ENCODE results near the gene SENP8.
"Not testable (repeated sequence)": the region's sequence is repeated elsewhere in the genome, so short reads cannot be mapped to it uniquely, and the experiment has no call there.

The SENP8 gene

GRCh38 chr15:72118017-72118978, at the start of gene SENP8, which contains the start of gene MYO9A:
Gene SENP8, plus strand, starts transcription at chr15:72118403. Its CDS starts 21,221 bp downstream, at chr15:72139624.
Gene MYO9A, minus strand, starts transcription at chr15:72118150. Its CDS starts 71,587 bp downstream, at chr15:72046563.
- DNase-seq = peak; percentile 99

GRCh38 chr15:72068856-72069255, 49.3 kb upstream of the SENP8 start:
- DNase-seq = no peak

GRCh38 chr15:72070817-72071447, 47.3 kb upstream of the SENP8 start:
- DNase-seq = no peak

GRCh38 chr15:72071448-72071825, 46.8 kb upstream of the SENP8 start:
- DNase-seq = not testable (repeated sequence)

- no peak for DNase-seq
These were observed 43.7 kb upstream of the SENP8 start for GRCh38 chr15:72074335-72075060.

- DNase-seq = no peak
These were observed 40.3 kb upstream of the SENP8 start for GRCh38 chr15:72077950-72078349.

GRCh38 chr15:72078887-72079286, 39.3 kb upstream of the SENP8 start:
- no peak for DNase-seq

DNA sequence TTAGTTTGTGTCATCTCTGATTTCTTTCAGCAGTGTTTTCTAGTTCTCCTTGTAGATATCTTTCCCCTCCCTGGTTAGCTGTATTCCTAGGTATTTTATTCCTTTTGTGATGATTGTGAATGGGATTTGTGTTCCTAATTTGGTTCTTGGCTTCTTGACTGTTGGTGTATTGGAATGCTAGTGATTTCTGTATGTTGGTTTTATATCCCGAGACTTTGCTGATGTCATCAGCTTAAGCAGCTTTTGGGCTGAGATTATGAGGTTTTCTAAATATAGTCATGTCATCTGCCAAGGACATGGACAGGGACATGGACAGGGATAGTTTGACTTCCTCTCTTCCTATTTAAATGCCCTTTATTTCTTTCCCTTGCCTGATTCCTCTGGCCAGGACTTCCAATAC, 36.0 kb upstream of the SENP8 start:
- no peak for DNase-seq

DNA sequence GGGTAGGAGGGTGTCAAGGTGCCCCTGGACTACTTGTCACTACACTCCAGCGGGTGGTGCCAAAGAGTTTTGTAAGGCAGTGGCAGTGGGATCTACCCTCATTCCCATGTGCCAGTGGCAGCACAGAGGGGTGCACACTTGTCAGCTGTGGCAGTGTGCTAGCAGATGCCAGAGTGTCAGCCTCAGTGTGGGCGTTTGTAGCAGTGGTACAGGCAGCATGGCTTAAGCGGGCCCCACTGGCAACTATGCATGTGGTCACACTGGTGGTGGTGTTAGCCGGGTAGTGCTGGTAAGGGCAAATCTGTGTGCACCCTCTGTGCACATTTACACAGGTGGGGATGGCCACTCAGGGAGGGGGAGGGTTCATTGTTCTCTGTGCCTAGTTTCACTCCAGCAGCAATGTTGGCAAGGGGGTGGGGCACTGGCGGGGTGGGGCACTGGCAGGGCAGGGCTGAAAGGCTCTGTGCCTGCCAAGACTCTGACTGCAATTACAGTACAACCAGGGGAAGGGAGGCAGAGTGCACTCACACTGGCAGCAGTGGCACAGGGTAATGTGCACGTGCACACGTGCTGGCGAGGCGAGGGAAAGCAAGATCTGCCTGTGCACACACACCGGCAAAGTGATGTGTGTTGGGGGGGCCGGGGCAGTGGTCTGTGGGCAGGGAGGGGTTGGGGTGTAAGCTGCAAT, 32.0 kb upstream of the SENP8 start:
- DNase-seq = no peak

DNA sequence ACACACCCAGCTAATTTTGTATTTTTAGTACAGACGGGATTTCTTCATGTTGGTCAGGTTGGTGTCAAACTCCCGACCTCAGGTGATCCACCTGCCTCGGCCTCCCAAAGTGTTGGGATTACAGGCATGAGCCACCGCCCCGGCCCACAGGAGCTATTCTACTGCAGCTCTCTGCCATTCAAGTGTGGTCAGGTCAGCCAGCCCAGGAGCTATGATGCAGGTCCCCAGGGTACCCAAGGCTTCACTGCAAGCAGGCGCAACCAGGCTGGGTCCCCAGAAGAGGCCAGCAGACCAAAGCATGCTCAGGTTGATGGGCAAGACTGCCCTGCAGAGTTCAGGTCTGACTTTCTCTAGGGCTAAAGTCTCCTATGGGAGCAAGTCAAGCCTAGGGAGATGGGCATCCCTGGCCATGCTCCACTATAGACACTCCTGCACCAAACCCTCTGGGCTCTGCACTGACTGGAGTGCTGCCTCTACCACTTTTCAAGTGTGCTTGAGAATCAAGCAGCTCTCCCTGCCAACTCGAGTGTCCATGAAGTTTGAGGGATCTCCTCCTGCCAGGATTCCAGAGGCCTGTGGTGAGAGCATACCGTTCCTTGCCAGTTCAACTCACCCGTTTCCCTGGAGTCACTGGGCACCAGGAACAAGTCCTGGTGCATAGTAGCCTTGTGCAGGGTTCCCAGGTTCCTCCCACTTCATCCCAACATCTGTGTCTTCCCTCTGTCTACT, 31.1 kb upstream of the SENP8 start:
- DNase-seq = no peak

DNA sequence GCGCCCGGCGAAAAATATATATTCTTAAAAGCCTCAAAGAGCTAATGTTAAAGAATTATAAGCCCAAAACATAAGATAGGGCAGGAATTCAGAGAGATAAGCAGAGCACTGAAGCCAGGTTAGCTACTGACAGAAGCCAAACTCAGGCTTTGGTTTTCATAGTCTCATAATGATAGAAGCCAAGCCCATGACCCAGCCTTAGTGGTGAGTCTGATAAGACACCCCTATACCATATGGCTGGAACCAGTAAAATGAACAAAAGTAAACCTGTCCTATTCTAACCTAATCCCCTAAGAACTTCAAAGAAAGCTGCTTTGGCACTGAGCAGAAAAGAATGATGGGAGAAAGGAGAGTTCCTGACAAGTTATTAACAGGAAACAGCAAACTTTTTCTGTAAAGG, 26.2 kb upstream of the SENP8 start:
- DNase-seq = no peak

DNA sequence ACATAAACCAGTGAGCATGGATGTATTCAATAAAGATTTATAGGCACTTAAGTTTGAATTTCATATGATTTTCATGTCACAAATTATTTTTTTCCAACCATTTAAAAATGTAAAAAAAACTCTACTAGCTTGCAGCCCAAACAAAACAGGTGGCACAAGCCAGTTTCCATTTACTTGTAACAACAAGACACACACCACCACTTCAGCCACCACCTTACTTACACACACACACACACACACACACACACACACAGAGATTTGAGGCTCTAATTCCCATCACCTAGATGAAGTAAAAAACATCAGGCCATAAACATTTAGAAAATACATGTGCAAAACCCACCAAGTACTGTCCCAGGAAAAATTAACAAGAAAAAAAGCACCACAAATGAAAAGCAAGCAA, 25.5 kb upstream of the SENP8 start:
- DNase-seq = no peak

- no peak for DNase-seq
These were observed 21.4 kb upstream of the SENP8 start for GRCh38 chr15:72096796-72097195.

DNA sequence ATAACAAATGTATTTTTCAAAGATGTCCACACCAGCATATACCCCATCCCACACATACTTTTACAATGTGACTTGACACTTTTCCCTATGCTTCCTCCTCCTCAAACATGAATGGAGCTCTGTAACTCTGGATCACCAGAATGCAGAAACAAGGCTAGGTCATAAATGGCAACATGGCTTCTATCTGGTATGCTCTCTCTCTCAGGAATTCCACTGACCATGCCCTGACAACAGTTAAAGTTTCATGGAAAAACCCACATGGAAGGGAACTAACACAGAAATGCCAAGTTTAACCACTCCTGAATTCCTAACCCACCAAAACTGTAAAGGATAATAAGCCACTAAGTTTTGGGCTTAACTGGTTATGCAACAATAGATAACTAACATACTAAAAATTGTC, 20.2 kb upstream of the SENP8 start:
- DNase-seq = no peak

- no peak for DNase-seq
These were observed 19.0 kb upstream of the SENP8 start for GRCh38 chr15:72099155-72099554.

DNA sequence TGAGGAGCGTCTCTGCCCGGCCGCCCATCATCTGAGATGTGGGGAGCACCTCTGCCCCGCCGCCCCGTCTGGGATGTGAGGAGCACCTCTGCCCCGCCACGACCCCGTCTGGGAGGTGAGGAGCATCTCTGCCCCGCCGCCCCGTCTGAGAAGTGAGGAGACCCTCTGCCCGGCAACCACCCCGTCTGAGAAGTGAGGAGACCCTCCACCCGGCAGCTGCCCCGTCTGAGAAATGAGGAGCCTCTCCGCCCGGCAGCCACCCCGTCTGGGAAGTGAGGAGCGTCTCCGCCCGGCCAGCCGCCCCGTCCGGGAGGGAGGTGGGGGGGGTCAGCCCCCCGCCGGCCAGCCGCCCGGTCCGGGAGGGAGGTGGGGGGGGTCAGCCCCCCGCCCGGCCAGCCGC, 17.7 kb upstream of the SENP8 start:
- not testable (repeated sequence) for DNase-seq

- DNase-seq = no peak
These were observed 13.1 kb upstream of the SENP8 start for GRCh38 chr15:72105111-72105510.

- DNase-seq = no peak
These were observed 12.1 kb upstream of the SENP8 start for GRCh38 chr15:72106068-72106467.

- no peak for DNase-seq
These were observed 7.8 kb upstream of the SENP8 start for GRCh38 chr15:72110355-72110754.

DNA sequence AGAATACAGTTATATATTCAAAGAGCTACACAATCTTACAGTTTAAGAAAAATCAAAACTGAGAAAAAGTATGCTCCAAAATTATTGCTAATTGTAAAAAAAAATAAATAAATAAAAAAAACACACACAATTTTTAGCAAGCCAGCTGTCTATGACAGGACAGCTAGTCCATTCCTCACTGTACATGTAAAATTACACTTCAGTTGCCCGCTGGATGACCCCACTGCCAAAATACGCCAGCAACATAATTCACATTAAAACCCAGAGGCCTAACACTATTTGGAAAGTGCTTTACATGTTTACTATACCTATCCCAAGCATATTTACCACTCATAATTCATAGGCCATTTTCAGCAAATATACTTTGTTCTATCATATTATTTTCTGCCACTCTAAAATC, 6.1 kb upstream of the SENP8 start:
- no peak for DNase-seq

DNA sequence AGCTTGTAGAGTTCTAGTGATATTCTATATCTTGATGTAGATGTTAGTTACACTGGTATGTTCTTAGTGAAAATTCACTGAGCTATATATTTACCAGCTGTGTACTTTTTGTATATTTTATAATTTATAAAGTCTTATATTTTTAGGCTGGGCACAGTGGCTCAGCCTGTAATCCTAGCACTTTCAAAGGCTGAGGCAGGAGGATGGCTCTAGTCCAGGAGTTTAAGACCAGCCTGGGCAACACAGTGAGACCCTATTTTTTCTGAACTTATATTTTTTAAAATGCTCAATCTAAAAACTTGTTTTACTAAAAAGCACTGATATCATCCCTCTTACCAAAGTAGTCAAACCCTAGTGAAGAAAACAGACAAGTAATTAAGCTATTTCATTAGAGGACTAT, 5.4 kb upstream of the SENP8 start:
- no peak for DNase-seq

DNA sequence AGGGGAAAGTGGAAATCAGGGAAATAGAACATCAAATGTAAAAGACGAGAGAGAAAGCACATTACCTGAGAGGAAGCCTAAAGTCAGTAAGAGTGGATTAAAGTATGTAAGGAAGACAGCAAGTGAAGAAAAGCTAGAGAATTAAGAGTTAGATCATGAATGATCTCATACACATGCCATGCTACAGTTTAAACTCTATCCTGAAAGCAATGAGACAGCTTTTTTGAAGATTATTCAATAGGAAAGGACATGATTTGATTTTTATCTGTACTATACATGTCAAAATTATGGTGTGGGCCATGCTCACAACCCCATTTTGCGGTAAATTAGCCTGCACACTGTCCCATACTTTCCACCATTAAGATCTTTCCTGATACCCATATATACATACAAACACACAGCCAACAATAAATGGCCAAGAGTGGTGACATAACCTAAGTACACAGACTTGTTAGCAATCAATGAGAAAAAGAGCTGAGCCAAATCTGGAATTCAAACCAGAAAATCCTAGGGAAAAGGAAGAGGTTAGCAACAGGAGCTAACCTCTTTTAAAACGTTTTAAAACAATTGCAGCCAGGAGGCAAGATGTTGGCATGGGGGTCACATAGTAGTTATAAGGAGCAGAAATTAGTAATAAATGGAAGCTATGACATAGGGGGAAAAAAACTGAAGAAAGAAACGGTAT, 4.7 kb upstream of the SENP8 start:
- DNase-seq = no peak
